DMS153 (cell line): ENCODE results near the gene DNAJC1.

Experiments used
- DNase-seq: peaks from one replicate; lab custom pipeline; 2025; lab: John Stamatoyannopoulos, UW

Gene DNAJC1

DNA sequence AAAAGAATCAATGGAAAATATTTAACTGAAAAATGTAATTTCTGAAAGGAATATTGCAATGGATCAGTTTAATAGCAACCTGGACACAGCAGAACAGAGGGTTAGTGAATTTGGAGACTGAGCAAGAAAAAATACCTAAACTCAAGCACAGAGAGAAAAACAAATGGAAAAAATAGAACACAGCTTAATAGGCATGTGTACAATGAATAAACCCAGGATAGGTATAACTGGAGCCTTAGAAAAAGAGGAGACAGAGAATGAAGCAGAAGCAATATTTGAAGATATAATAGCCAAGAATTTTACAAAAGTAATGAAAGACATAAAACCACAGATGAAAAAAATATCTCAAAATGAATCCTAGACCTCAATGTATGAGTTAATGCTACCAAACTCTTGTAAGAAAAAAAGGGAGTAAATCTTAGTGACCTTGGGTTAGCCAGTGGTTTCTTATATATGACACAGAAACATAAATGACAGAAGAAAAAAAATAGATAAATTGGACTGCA lies 2.9 kb upstream of the DNAJC1 start:
- no peak for DNase-seq

DNA sequence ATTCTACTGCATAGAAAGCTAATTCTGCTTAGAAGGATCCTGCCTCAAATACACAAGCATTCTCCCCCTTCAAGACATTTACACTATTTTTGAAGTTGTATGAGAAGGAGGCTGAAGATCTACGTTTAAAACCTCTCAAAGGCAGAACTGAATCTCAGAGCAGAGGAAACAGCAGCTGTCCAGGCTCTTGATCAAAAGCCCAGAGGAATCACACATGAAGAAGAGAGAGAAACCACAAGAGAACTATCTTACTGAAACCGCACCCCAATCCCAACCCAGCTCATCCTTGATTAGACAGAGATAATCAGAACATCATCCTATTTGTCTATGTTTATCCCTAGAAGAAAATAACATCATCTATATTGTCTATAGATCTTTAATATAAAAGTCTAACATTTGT lies 2.2 kb upstream of the DNAJC1 start:
- DNase-seq, result no peak

- no peak for DNase-seq
Observed at GRCh38 chr10:22003964-22004281, 393 bp upstream of the DNAJC1 start.

GRCh38 chr10:22002591-22003176 lies 846 bp downstream of the DNAJC1 start:
- no peak for DNase-seq

DNA sequence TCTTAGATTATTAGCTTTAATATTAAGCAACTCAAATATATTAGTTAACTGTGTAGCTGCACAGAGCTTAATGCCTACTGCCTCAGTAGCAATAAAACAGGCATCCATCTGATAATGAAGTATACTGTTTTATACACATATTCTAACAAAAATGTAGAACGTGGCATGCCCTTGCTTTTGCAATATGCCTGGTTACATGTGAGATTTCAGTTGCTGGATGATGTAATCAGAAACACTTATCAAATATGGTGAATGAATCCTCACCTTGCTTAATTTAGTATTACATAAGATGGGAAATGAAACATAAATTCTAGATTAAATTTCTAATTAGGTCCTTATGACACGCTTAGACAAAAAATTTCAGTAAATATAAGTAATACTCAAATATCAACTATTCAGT lies 8.0 kb downstream of the DNAJC1 start:
- no peak for DNase-seq

DNA sequence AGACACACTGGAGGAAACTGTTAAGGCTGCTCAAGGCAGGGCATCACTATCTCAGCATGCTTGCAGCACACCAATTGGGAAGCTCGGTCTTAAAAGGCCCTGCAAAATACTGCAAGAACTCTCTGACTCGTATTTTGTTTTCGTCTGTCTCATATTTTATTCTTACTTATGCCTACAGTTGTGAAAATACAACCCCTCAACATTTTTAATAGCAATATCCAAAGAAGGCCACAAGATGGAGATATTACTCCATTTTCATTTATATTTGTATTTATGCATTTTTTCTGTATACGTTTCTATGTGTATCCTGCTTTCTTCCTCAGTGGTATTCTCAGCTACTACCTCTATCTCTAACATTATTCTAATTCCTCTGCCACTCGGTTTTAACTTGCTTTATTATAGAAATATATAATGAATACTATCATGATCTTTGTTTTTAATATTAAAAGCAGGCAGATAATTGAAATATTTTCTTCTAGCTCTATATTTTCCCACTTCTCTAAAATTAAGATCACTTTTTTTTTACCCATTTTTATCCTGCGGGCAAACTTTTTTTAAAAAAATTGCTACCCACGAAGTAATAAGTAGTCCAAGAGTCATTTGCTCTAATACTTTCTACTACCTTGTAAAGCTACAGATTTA lies 10.0 kb downstream of the DNAJC1 start:
- no peak for DNase-seq

DNA sequence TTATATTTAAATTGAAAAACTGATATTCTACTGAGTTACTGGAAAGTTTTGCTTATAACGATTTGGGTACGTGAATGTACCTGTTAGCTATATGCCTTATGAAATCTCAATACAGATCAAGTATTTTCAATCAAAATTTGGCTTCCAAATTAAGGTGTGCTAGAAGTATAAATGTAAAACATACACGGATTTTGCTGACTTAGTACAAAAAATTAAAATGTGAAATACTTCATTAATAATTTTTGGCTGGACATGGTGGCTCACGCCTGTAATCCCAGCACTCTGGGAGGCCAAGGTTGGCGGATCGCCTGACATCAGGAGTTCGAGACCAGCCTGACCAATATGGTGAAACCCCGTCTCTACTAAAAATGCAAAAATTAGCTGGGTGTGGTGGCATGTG lies 11.7 kb downstream of the DNAJC1 start:
- DNase-seq, result no peak

DNA sequence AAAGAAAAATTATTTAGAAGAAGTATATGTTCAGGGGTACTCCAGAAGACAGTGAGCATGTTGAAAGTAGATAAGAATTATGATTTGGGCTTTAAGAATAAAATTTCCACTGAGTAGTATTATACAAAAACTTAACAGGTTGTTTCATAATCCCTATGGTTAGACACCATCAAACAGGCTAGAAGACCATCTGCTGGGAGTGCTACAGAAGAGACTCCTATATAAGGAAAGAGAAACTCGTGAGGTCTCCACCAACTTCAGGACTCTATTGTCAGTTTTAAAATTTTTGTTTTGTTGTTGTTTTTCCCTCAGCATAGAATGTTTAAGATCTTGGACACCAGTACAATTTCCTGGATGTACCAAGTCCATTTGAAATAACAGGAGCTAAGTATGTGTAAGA lies 13.1 kb downstream of the DNAJC1 start:
- no peak for DNase-seq

DNA sequence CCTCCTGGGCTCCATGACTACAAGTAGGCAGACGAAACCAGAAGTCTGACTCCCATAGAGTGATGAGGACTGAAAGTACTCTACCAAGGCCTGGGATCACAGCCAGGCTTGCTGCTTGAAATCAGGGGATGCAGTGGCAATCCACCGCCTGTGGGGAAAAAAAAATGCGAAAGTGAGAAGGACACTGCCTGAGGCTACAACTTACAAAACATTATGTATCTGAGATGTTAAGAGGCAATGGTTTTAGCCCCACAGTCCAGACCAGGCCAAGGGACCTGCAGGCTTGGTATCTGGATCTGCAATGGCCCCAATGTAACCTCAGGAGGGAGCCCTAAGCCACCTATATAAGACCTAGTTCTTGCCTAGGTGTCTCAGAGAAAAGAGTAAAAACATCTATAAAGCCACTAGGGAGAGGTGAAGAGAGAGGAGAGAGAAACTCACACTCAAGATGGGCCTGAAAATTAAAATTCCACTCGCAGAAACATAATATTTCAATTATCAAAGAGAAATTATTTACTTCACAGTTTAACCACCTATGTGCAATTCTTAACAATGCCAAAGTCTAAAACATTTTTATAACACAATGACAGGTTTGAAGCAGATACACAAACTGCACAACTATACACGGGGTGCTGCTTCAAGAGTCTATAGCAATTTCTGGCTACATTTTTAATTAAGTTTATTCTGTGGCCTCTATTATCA lies 13.9 kb downstream of the DNAJC1 start:
- DNase-seq, result peak; percentile 16

DNA sequence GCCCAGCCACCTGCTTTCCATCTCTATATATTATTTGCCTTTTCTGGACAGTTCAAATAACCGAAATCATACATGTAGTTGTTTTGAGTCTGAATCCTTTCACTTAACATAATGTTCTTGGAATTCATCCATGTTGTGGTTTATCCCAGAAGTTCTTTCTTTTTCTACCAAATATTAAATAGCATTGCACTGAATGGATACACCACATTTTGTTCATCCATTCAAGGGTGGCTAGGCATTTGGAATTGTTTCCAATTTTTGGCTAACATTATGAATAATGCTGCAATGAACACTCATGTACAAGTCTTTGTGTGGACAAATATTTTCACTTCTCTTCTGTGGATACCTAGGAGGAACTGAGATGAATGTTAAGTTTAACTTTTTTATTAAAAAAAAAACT lies 18.0 kb downstream of the DNAJC1 start:
- no peak for DNase-seq

DNA sequence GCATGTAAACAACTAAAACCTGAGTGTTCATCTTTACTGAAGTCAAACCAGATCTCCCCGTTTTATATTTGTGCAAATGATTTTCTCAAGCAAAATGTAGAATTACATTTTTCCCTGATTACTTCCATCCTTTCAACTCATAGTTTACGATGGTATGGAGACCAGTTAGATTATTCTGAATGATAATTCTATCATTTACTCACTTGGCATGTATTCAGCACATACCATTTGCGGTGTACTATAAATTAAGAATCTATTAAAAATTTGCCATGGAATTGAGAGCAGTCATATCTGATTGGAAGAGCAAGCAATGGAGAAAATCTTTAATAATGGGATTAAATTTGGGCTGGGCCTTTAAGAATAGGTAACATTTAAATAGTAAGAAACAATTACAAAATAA lies 22.4 kb downstream of the DNAJC1 start:
- no peak for DNase-seq

DNA sequence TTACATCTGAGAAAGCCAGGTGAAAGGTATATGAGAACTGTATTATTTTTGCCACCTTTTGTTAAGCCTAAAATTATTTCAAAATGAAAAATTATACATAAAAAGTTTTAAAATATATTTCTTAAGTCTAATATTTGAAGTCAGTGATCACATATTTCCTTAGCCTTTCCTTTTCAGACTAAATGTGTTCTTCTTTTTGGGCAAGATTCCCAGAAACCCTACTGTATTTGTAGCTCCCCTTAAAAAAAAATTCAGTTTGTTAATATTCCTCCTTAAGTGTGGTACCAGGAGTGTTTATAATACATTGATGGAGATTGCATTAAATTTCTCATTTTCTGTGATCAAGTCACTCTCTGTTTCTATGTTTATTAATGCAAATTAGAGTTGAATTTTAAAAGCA lies 22.8 kb downstream of the DNAJC1 start:
- DNase-seq, result no peak

DNA sequence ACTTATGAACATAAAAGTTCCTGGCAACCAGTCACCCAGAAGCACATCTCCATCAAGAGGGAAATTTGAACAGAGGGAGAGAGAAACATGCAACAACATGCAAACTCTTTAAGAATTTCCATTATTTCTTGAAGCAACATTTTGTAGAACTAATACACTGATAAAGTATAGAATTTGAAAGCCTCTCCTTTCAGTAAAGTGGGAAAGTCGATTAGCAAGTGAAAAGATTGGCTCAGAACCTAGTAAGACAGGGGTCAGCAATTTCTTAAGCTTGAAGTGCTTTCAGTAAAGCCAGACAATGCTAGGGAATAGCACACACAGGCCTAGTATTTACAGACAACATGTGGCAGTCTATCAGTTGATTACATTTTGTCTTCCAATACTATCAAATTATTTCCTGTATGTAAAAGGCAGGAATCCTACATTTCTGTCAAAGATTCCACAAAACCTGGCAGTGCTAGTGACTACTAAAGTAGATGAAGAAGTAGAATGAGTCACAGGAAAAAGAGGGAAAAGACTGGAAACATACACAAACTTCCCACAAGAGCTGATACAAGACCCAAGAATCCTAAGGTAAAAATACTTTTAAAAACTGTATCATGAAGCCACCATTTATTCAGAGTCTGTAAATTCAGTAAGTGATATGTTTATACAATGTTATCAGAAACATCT lies 25.2 kb downstream of the DNAJC1 start:
- no peak for DNase-seq

DNA sequence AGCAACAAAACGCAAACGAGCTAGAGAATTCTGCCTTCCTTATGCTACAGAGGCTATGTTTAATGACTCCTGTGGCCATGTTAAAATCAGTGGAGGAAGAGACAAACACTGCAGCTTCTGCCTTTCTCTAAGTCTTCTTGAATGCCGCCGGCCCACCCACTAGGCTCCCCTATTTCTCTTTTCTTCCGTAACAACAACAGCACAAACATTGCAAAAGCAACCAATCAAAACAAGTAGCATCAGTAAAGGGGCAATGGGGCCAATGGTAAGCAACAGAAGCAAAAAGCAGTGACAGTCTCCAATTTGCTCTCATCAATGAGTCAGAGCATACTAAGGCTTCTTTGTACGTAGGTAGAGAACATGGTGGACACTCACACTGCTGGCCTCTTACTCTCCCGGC lies 26.8 kb downstream of the DNAJC1 start:
- no peak for DNase-seq

GRCh38 chr10:21976280-21976679 lies 27.2 kb downstream of the DNAJC1 start:
- no peak for DNase-seq

- DNase-seq, result peak; percentile 84
Observed at GRCh38 chr10:21975378-21975990, 28.0 kb downstream of the DNAJC1 start.

DNA sequence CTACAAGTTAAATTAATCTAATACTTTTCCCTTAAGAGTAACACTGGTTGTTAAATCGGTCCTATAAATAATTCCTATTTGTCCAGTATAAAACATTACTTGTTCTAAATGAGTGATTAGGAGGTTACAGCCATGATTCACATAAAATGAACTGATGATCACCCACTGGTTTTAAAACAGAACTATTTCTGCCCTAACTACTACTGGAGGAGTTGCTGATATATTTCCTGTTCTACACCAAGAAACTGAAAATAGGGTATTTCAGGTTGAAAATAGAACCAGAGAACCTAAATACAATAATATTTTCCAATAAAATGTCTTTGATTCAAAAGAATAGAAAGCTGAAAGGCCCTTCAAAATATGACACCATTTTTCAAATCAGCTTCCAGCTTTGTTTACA lies 30.9 kb downstream of the DNAJC1 start:
- no peak for DNase-seq

DNA sequence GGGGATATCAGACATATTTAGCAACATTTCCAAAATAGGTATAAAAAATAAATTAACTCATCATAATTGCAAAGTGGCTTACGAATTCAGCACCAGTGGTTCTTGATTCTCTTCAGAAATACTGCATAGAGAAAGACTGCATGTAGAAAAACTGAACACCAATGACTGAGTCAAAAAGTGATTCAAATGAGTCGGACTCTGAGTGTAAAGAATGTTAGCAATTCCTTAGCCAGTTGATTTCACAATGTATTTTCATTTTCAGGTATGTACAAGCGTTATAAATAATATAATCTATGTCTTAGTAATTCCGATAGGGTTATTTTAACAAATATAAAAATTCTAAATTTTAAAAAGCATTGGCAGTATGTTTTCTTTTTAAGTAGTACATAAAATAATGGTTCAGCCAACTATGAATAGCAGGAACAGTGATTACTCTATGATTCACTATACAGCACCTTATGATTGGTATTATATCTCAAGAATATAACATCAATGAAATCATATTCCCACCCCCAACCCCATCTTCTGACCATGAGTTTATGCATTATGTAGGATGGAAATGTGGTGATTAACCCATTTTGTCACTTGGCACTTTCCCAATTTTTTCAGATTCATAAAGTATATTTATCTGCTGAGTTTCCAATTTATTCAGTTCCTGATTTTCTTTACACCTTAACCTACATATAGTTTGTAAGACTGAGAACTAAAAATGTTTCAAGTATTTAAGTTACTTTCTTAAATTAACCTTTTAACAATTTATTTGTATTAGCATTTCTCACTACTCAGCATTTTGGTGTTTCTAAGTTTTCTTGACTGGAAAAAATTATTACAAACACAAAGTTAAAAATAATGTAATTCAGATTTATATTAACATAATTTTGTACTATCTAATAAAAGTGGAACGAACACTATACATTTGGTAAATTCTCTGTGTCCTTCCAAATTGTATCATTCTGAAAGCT lies 33.9 kb downstream of the DNAJC1 start:
- DNase-seq, result no peak

DNA sequence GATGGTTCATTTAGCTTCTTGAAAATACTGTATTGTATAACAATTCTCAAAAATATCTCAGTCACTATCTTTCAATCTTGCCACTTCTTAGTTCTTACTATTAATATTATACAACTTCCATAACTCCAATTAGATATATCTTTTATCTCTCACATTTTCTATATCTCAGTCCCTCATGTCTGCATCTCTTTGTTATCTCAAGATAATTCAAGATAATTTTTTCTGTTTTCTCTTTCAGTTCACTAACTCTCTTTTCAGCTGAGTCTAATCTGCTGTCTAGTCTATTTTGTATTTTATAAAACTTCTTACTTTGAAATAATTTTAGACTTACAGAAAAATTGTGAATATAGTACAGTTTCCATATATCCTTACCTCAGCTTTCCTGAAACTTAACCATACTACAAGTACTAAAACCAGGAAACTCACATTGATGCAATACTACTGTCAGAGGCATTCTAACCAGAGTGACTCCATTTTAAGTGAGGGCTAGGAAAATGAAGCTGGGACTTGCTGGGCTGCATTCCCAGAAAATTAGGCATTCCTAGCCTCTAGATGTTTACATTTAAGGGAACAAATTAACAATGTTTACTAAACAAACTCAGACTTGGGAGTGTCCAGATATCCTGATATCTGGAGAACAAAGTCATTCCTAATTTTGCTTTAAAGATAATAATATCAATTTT lies 38.4 kb downstream of the DNAJC1 start:
- DNase-seq, result no peak

- no peak for DNase-seq
Observed at GRCh38 chr10:21962358-21962757, 41.2 kb downstream of the DNAJC1 start.

DNA sequence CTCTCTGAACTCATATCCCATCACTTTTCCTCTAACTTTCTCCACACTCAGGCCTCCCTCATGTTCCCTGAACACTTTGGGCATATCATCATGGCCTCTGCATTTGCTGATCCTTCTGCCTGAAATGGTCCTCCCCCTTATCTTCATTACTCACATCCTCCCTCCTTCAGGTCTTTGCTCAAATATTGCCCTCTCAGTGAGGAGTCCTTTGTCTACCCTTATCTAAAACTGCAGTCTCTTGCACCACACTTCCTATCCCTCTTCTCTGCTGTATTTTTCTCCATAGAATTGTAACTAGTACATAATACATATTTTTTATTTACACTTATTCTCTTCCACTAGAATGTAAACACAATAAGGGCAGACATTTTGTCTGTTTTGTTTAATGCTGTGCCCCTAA lies 41.7 kb downstream of the DNAJC1 start:
- no peak for DNase-seq
